GM23338 (cell line): ENCODE results near the gene RAD1.

Experiments used
- CREB1 ChIP-seq: fragments of 250-450 bp; sonication (Bioruptor Pico); IDR thresholded peaks from 2 replicates; pipeline ENCODE4 v1.5.0; 2020; ENCODE audit warnings: low read depth, mild to moderate bottlenecking, moderate library complexity
- EZH2 ChIP-seq: fragments of 200-600 bp; sonication (generic); IDR thresholded peaks from one replicate; pipeline ENCODE4 v1.8.0; 2017; ENCODE audit warnings: antibody characterized with exemption, mild to moderate bottlenecking, low read depth; ENCODE audit not compliant: unreplicated experiment
- JUNB ChIP-seq: IDR thresholded peaks from one replicate; pipeline ENCODE4 v1.6.1; 2016; ENCODE audit warnings: antibody characterized with exemption; ENCODE audit not compliant: unreplicated experiment
- NANOG ChIP-seq: IDR thresholded peaks from 2 replicates; pipeline ENCODE4 v1.6.1; 2016; ENCODE audit warnings: antibody characterized with exemption, borderline replicate concordance
- POLR2AphosphoS5 ChIP-seq: IDR thresholded peaks from 2 replicates; pipeline ENCODE4 v1.6.1; 2016; ENCODE audit warnings: antibody characterized with exemption, low read depth
- ZNF331 ChIP-seq: fragments of 250-450 bp; sonication (Bioruptor Pico); IDR thresholded peaks from 2 replicates; pipeline ENCODE4 v1.5.0; 2020; ENCODE audit warnings: low read depth, mild to moderate bottlenecking, moderate library complexity
- TF ChIP-seq, protein P1 (sequence below), 2 experiments: fragments of 200-600 bp in 1 of 2; sonication (generic) in 1 of 2; conservative IDR thresholded peaks; 2 replicates each; pipeline versions ENCODE4 v1.5.1 to v1.6.1; 2016 to 2017; ENCODE audit warnings: antibody characterized with exemption in 2 of 2, low read depth in 2 of 2, mild to moderate bottlenecking in 2 of 2, moderate library complexity in 1 of 2
- TF ChIP-seq, protein P2 (sequence below): IDR thresholded peaks from 2 replicates; pipeline ENCODE4 v1.6.1; 2016; ENCODE audit warnings: antibody characterized with exemption
- TF ChIP-seq, protein P3 (sequence below): IDR thresholded peaks from one replicate; pipeline ENCODE4 v1.6.1; 2018; ENCODE audit warnings: antibody characterized with exemption; ENCODE audit not compliant: unreplicated experiment

DNA sequence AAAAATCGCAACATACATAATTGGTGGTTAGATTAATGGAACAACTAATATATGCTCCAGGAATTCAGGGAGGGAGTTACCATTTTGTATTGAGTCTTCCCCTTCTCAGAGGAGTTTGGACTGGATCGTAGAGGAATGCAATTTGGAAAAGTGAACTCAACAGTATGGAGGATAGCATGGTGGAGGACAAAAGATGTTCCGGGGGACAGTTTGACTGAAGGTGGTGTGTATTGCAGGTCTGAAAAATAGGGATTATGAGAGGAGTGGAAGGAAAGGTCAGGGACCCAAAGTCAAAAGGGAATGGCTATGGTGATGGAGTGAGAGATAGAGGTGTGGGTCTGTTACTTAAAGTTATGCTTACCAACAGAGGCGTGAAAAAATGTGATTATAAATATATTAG lies 15.6 kb upstream of the RAD1 start:
- TF ChIP-seq EZH2 (no peak), JUNB (no peak), POLR2AphosphoS5 (no peak), ZNF331 (CRISPR knock-in tag) (no peak), CREB1 (no peak), NANOG (no peak)
- TF ChIP-seq, protein P1, sequence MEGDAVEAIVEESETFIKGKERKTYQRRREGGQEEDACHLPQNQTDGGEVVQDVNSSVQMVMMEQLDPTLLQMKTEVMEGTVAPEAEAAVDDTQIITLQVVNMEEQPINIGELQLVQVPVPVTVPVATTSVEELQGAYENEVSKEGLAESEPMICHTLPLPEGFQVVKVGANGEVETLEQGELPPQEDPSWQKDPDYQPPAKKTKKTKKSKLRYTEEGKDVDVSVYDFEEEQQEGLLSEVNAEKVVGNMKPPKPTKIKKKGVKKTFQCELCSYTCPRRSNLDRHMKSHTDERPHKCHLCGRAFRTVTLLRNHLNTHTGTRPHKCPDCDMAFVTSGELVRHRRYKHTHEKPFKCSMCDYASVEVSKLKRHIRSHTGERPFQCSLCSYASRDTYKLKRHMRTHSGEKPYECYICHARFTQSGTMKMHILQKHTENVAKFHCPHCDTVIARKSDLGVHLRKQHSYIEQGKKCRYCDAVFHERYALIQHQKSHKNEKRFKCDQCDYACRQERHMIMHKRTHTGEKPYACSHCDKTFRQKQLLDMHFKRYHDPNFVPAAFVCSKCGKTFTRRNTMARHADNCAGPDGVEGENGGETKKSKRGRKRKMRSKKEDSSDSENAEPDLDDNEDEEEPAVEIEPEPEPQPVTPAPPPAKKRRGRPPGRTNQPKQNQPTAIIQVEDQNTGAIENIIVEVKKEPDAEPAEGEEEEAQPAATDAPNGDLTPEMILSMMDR (conservative IDR thresholded peaks at IDR 0.05; ENCODE audit: low read depth in 2 of 2), result no peak
- TF ChIP-seq, protein P2, sequence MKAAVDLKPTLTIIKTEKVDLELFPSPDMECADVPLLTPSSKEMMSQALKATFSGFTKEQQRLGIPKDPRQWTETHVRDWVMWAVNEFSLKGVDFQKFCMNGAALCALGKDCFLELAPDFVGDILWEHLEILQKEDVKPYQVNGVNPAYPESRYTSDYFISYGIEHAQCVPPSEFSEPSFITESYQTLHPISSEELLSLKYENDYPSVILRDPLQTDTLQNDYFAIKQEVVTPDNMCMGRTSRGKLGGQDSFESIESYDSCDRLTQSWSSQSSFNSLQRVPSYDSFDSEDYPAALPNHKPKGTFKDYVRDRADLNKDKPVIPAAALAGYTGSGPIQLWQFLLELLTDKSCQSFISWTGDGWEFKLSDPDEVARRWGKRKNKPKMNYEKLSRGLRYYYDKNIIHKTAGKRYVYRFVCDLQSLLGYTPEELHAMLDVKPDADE, result no peak
- TF ChIP-seq, protein P3, sequence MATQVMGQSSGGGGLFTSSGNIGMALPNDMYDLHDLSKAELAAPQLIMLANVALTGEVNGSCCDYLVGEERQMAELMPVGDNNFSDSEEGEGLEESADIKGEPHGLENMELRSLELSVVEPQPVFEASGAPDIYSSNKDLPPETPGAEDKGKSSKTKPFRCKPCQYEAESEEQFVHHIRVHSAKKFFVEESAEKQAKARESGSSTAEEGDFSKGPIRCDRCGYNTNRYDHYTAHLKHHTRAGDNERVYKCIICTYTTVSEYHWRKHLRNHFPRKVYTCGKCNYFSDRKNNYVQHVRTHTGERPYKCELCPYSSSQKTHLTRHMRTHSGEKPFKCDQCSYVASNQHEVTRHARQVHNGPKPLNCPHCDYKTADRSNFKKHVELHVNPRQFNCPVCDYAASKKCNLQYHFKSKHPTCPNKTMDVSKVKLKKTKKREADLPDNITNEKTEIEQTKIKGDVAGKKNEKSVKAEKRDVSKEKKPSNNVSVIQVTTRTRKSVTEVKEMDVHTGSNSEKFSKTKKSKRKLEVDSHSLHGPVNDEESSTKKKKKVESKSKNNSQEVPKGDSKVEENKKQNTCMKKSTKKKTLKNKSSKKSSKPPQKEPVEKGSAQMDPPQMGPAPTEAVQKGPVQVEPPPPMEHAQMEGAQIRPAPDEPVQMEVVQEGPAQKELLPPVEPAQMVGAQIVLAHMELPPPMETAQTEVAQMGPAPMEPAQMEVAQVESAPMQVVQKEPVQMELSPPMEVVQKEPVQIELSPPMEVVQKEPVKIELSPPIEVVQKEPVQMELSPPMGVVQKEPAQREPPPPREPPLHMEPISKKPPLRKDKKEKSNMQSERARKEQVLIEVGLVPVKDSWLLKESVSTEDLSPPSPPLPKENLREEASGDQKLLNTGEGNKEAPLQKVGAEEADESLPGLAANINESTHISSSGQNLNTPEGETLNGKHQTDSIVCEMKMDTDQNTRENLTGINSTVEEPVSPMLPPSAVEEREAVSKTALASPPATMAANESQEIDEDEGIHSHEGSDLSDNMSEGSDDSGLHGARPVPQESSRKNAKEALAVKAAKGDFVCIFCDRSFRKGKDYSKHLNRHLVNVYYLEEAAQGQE, result no peak
